Measurements from ENCODE around the gene CSAG2. TPM values are rescaled to one million over a fixed set of nuclear protein-coding genes. Genes with fewer than 3 reads are reported as not detected.

The CSAG2 gene
- total RNA-seq, 2 donors from 2014 or later, result not detected

GRCh38 chrX:152674135-152674534 is 34.9 kb downstream of the CSAG2 start:
- intact Hi-C loops (cut with DNase I), result no loop called here
- Histone ChIP-seq H3K36me3 (no peaks in the 10 kb centered on the region), H3K27me3 (no peaks in the 10 kb centered on the region), H3K4me3 (no peak overlapping the region), H3K9ac (ENCODE audit: low read depth in 2 of 2, low read length in 2 of 2) (no peak overlapping the region), H3K27ac (no peak overlapping the region), H3K4me1 (no peaks in the 10 kb centered on the region), H3K9me3 (no peaks in the 10 kb centered on the region)
- no peak for TF ChIP-seq CTCF (IDR thresholded peaks at IDR 0.05)
- DNase-seq, result no peak

- intact Hi-C loops (cut with DNase I), result no loop called here
- Histone ChIP-seq H3K27ac (no peak overlapping the region), H3K4me3 (no peak overlapping the region), H3K27me3 (no peaks in the 10 kb centered on the region), H3K36me3 (no peaks in the 10 kb centered on the region), H3K9me3 (no peaks in the 10 kb centered on the region), H3K9ac (ENCODE audit: low read depth in 2 of 2, low read length in 2 of 2) (no peak overlapping the region), H3K4me1 (no peaks in the 10 kb centered on the region)
- DNase-seq, result no peak
- no peak for TF ChIP-seq CTCF (IDR thresholded peaks at IDR 0.05)
These were observed 46.0 kb downstream of the CSAG2 start for GRCh38 chrX:152663086-152663485.

GRCh38 chrX:152658302-152658701 is 50.8 kb downstream of the CSAG2 start:
- Histone ChIP-seq H3K27me3 (no peaks in the 10 kb centered on the region), H3K4me3 (no peak overlapping the region), H3K4me1 (no peaks in the 10 kb centered on the region), H3K27ac (no peak overlapping the region), H3K9ac (ENCODE audit: low read depth in 2 of 2, low read length in 2 of 2) (no peak overlapping the region), H3K36me3 (no peaks in the 10 kb centered on the region), H3K9me3 (no peaks in the 10 kb centered on the region)
- TF ChIP-seq CTCF (IDR thresholded peaks at IDR 0.05), result no peak
- intact Hi-C loops (cut with DNase I), result no loop called here
- no peak for DNase-seq

Other genes starting within 250 kb of the CSAG2 start
- under 1 TPM in 1 of 2 donors, not detected in 1; 0.03 TPM for gene GABRQ, start 71.4 kb downstream of the CSAG2 start, total RNA-seq
- gene MAGEA3, start 10.5 kb downstream of the CSAG2 start, total RNA-seq, result under 1 TPM in 1 of 2 donors, not detected in 1; 0.40 TPM
- under 1 TPM in 1 of 2 donors, not detected in 1; 0.62 TPM for gene MAGEA2B, start 5.4 kb upstream of the CSAG2 start, total RNA-seq
- not detected for gene CSAG1, start 24.4 kb upstream of the CSAG2 start, total RNA-seq
- under 1 TPM in 1 of 2 donors, not detected in 1; 0.20 TPM for gene MAGEA12, start 24.5 kb upstream of the CSAG2 start, total RNA-seq
- not detected for gene MAGEA2, start 44.6 kb upstream of the CSAG2 start, total RNA-seq
- not detected for gene CSAG3, start 49.9 kb upstream of the CSAG2 start, total RNA-seq
- gene MAGEA6, start 60.4 kb upstream of the CSAG2 start, total RNA-seq, result under 1 TPM in 1 of 2 donors, not detected in 1; 0.32 TPM
- 10 to 100 TPM; 19.0 to 20.4 TPM for gene CETN2, start 121.5 kb upstream of the CSAG2 start, total RNA-seq
- gene NSDHL, start 121.8 kb upstream of the CSAG2 start, total RNA-seq, result 10 to 100 TPM; 25.3 to 28.8 TPM
- gene ZNF185, start 188.8 kb upstream of the CSAG2 start, total RNA-seq, result 1 to 10 TPM; 3.6 to 4.5 TPM